ENCODE measurements around the gene HLF.

The HLF gene

GRCh38 chr17:55264278-55264644 lies 499 bp upstream of the HLF start:
- DNase-seq = peak; percentile 37
- H3K36me3 ChIP-seq = no peaks in the 10 kb centered on the region
- H3K4me3 ChIP-seq (ENCODE audit: low read depth, low read length) = peak overlapping the region; percentile 49
- no peak overlapping the region for H3K27ac ChIP-seq
- peaks cover 4% of the 10 kb centered on the region for H3K9me3 ChIP-seq (ENCODE audit: severe bottlenecking)
- peaks cover 25% of the 10 kb centered on the region for H3K27me3 ChIP-seq (ENCODE audit: insufficient read depth, low read depth, severe bottlenecking)
- no peak for TF ChIP-seq CTCF (IDR thresholded peaks at IDR 0.05; ENCODE audit: low read depth, low read length)

GRCh38 chr17:55265311-55266021 lies 706 bp downstream of the HLF start:
- H3K27me3 ChIP-seq (ENCODE audit: insufficient read depth, low read depth, severe bottlenecking) = peaks cover 25% of the 10 kb centered on the region
- no peak for DNase-seq
- no peaks in the 10 kb centered on the region for H3K36me3 ChIP-seq
- H3K4me3 ChIP-seq (ENCODE audit: low read depth, low read length) = peak overlapping the region; percentile 55
- H3K9me3 ChIP-seq (ENCODE audit: severe bottlenecking) = peaks cover 4% of the 10 kb centered on the region
- H3K27ac ChIP-seq = no peak overlapping the region
- TF ChIP-seq CTCF (IDR thresholded peaks at IDR 0.05; ENCODE audit: low read depth, low read length) = no peak

GRCh38 chr17:55266051-55266957 lies 1.5 kb downstream of the HLF start:
- peaks cover 25% of the 10 kb centered on the region for H3K27me3 ChIP-seq (ENCODE audit: insufficient read depth, low read depth, severe bottlenecking)

GRCh38 chr17:55266958-55267688 lies 2.4 kb downstream of the HLF start:
- Histone ChIP-seq H3K27ac (no peak overlapping the region), H3K36me3 (no peaks in the 10 kb centered on the region), H3K27me3 (ENCODE audit: insufficient read depth, low read depth, severe bottlenecking) (peaks cover 25% of the 10 kb centered on the region), H3K4me3 (ENCODE audit: low read depth, low read length) (no peak overlapping the region), H3K9me3 (ENCODE audit: severe bottlenecking) (no peaks in the 10 kb centered on the region)
- no peak for TF ChIP-seq CTCF (IDR thresholded peaks at IDR 0.05; ENCODE audit: low read depth, low read length)
- DNase-seq = no peak

More at GRCh38 chr17:55266051-55266957, 1.5 kb downstream of the HLF start:
- Histone ChIP-seq H3K9me3 (ENCODE audit: severe bottlenecking) (peaks cover 2% of the 10 kb centered on the region), H3K4me3 (ENCODE audit: low read depth, low read length) (no peak overlapping the region), H3K36me3 (no peaks in the 10 kb centered on the region), H3K27ac (no peak overlapping the region)
- no peak for TF ChIP-seq CTCF (IDR thresholded peaks at IDR 0.05; ENCODE audit: low read depth, low read length)
- DNase-seq = no peak

- TF ChIP-seq CTCF (IDR thresholded peaks at IDR 0.05; ENCODE audit: low read depth, low read length) = no peak
- no peak overlapping the region for H3K4me3 ChIP-seq (ENCODE audit: low read depth, low read length)
- H3K36me3 ChIP-seq = no peaks in the 10 kb centered on the region
- no peak for DNase-seq
- no peak overlapping the region for H3K27ac ChIP-seq
- H3K27me3 ChIP-seq (ENCODE audit: insufficient read depth, low read depth, severe bottlenecking) = peaks cover 24% of the 10 kb centered on the region
- H3K9me3 ChIP-seq (ENCODE audit: severe bottlenecking) = no peaks in the 10 kb centered on the region
Measured at GRCh38 chr17:55267777-55268648, 3.3 kb downstream of the HLF start.
